NCI-H510A (cell line): Measurements from ENCODE around the gene AMOTL1.

ENCODE experiments used
- DNase-seq: peaks from one replicate; lab custom pipeline; 2025; lab: John Stamatoyannopoulos, UW

Gene AMOTL1

DNA sequence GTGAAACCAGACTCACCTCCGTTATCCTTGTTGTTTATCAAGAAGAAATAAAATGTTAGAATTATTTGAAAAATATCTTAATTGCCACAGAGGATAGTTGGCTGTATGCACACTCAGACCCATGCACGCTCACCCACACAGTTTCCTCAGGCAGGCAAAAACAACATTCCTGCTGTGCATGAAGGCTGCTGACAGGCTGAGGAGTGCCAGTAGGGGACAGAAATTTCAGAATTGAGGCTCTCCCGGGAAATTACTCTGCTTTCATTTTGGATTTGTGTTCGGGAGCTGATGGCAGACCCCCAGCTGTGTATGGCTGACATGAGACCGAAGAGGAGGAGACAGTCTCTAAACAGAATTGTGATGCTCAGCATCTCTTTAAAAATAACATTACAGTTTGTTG lies 87.5 kb downstream of the AMOTL1 start:
- DNase-seq, result no peak

DNA sequence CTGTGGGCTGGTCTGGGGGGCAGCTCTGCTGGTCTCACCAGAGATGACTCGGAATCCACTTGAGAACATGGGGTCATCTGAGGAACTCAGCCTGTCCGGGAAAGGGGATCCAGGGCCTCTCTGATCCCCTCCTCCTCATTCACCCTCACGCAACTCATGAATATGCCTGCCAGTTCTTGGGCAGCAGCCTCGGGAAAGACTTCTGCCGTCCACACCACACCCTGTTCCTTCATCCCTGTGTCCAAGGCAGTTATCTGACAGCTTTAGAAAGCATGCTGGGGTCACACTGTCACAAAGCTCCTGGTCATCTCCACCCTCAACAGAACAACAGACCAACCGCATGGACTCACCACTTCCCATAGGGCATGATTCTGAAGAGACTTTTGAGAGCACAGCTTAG lies 88.3 kb downstream of the AMOTL1 start:
- no peak for DNase-seq

DNA sequence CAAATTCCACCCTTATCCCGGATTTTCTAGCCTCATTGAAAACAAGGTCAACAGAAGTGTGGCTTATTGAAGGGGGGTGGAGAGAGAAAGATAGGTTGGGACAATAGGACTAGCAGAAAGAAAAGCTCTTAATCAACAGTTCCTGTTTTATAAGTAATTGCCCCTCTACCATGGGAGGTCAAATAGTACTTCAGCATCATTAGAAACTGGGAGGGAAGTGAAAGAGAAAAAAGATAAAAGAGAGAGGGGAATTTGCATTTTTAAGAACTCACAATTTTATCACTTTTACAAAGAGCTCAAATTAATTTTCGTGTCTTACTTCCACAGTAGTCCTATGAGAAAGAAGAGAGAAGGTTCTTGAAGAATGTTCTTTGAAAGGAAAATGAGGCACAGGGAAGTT lies 89.2 kb downstream of the AMOTL1 start:
- no peak for DNase-seq

DNA sequence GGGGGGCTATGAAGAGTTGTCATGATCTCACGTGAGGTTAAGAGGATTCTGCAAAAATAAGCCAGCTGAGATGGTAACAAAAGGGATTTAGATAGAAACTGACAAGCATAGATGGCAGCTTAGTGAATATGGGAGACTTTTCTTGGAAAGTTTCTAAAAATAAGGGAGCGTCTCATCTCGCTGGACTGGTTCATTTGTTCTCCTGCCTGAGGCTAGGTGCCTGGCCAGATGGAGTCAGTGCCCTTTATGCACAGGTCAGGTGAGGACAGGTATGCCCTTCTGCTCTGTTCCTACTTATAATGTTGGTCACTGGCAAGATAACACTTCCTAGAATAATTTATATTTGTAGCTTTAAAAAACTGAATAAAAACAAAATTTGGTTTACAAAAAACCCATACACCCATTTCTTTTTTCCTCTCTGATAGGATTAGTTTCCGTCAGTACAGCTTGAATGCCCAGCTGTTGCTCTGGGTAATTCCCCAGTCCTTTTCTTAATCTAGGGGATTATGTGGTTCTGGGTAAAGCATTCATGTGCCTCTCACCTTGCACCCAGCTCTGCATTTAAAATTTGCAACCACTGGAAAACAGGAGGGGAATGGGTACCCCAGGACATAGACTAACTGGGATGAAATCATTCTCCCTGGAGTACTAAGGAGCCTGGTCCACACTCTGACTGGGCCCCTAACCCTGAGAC lies 90.0 kb downstream of the AMOTL1 start:
- no peak for DNase-seq

DNA sequence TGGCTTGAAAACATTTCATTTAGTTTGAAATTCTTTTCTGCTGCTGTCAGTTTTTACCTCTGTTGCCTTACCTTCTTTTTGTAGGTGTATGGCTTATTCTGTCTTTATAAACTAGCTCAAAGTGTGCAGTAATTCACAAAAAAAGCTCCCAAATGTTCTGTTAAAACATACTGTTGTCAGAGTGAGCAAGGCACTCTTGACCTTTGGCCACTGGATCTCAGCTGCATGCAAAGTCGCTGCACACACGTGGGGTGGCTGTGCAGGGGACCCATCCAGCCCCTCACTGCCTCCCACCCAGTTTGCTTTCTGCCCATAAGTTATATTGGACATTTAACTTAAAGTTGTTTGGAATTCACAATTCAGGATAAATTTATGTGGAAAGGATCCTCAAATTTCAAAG lies 92.2 kb downstream of the AMOTL1 start:
- DNase-seq, result no peak

DNA sequence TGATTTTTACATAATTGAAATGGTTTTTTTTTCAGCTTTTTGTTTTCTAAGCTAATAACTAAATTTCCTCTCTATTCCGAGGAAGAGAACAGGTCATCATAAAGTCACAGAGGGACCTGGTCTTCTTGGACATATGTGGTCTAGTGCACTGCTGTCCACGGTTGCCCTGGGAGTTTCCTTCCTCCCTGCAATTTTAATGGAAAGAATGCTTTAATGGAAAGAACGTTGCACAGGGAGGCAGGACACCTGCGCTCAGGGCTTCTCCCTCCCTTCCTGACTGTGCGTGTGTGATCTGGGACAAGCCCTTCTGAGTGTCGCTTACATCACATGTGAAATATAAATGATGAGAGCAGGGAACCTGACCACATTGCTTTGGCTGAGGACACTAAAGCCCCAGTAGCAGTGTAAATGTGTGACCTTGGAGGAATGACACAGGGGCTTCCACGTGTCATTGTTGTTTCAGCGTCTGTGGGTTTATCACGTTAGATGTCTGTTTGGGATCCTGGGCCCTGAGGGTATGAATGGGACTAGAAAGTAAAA lies 93.2 kb downstream of the AMOTL1 start:
- DNase-seq, result no peak

DNA sequence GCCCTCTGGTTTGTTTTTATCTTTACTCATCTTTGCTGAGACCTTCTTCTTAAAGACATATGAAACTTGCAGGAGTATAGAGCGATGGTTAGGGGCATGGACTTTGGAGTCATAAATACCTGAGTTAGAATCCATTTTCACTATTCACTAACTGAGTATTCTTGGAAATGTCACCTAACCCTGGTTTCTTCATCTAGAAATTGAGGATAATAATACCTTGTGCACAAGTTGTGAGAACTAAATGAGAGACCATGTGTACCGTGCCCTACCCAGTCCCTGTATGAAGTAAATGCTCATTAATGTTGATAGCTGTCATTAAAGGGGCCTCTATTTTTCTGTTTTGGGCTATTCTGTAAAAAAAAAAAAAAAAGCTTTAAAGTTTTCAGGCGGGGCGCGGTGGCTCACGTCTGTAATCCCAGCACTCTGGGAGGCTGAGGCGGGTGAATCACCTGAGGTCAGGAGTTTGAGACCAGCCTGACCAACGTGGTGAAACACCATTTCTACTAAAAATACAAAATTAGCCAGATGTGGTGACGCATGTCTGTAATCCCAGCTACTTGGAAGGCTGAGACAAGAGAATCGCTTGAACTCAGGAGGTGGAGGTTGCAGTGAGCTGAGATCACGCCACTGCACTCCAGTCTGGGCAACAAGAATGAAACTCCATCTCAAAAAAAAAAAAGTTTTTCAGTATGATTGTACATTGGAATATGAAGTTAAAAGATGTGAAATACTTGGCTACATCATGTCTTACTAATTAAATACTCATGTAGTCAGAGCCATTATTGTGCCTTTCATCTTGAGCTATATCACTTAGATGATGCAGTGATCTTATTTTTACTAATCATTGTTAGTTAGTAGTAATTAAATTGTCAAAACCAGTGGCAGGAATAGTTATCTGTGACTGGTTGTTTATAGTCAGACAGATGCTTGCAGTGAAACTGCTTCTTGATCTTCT lies 95.0 kb downstream of the AMOTL1 start:
- DNase-seq, result no peak

DNA sequence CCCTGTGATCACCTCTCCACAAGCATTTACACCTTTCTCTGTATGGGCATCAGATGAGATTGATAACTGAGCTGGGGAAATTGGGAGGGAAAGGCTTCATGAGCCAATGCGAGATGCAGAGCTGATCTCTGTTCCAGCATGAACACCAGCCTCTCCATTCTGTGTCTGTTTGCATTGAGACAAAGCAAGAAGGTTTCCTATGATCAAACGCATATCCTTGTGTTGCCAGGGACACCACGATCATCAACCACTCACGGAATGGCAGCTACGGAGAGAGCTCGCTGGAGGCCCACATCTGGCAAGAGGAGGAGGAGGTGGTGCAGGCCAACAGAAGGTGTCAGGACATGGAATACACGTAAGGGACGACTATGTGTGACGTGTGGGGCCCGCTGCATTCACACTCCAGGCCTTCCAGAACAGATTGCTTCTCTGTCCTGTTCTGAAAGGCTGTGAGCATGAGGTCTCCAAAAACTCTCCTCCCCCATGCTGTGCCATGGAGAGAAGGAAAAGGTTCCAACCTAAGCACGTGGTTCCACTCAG lies 96.4 kb downstream of the AMOTL1 start:
- no peak for DNase-seq

DNA sequence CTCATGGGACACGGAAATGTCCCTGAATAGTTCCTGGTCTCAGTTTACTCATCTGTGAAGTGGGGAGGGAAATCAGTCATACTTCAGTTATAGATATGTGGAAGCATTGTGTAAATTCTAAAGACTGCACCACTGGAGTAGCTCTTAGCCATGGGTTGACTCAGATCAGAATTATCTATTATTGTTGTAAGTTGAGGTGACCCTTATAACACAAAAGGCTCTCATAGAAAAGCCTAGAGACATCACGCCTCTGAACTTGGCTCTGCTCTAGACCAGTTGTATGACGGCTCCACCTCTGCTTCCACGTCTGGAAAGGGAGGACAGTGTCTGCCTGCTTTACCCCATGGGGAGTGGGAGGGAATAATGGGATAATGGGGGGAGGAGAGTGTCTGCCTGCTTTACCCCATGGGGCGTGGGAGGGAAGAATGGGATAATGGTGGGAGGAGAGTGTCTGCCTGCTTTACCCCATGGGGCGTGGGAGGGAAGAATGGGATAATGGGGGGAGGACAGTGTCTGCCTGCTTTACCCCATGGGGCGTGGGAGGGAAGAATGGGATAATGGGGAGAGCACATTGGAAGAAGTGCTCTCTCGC lies 98.2 kb downstream of the AMOTL1 start:
- no peak for DNase-seq

DNA sequence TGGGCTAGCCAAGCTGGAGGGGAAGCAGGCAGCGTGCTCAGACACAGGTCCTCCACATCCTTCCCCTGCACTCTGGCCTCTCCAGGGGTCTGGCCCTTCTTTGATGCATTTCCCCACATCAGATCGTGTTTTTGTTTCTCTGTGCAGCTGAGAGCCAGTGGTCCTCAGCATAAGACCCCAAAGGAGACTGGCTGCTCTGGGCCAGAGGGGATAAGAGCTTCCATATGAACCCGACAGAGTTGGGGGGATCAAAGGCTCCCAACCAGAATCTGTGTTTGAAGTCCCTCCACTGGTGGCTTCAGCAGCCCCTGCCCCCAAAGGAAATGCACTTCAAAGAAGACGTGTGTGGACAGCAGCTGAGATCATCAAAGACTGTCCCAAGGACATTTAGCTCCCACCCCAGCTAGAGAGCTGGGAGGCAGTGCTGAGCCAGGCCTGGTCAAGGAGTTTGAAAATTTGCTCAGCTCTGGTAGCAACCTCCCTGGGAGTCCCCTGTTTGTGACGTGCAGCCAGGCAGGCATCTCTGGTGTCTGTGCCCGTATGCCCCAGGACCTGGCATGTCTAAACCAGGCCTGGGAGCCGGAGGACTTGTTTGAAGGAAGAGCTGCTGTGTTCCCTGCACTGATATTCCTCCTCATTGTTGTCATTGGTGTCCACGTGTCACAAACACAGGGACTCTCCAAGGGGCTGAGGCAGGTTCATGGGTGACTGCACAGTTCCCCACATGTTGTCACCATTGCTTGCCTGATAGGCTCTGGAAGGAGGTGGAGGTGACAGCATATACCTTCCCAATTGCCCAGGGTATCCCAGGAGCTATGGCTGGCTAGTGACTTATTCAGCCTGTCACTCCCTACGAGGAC lies 99.0 kb downstream of the AMOTL1 start:
- DNase-seq, result no peak

DNA sequence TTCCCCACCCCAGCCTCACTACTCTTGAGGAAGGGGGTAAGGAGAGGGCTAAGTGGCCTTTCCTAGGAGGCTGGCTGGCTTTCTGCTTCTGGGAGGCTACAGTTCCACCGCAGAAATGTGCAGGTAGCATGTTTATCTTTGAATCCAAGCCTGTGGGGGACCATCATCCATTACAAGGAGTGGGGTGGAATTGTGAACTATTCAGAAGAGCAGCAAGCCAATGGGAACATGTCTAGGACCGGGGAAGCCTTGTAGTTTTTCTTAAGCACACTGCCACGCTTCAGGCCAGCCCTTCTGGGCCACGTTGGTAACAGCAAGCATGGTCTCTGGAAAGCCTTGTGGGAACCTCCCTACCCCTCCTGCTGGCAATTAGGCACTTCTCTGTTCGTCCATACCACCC lies 100.3 kb downstream of the AMOTL1 start:
- DNase-seq, result no peak

DNA sequence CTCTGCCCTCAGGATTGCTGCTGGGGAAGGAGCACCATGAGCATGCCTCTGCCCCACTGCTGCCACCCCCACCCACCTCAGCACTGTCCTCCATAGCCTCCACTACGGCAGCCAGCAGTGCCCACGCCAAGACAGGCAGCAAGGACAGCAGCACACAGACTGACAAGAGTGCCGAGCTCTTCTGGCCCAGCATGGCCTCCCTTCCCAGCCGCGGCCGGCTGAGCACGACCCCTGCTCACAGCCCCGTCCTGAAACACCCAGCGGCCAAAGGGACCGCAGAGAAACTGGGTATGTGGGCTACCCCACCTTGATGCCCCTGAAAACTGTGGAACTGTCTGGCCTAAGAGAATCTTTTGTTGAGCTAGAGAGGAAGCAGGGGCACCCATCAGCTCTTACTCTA lies 101.0 kb downstream of the AMOTL1 start:
- no peak for DNase-seq

DNA sequence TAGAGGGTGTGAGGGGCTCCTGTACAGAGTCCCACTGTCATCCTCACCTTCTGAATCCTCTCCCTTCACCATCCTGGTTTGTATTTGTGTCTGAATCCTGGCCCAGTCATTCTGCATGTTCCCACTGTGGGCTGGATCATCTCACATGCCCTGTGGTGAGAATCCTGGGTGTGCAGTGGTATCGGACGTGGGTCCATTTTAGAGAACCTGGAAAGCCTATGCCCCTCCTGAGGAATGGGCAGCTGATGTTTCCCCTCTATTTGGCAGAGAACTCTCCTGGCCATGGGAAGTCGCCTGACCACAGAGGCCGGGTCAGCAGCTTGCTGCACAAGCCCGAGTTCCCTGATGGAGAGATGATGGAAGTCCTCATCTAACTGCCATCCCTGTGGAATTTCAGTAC lies 102.3 kb downstream of the AMOTL1 start:
- no peak for DNase-seq

DNA sequence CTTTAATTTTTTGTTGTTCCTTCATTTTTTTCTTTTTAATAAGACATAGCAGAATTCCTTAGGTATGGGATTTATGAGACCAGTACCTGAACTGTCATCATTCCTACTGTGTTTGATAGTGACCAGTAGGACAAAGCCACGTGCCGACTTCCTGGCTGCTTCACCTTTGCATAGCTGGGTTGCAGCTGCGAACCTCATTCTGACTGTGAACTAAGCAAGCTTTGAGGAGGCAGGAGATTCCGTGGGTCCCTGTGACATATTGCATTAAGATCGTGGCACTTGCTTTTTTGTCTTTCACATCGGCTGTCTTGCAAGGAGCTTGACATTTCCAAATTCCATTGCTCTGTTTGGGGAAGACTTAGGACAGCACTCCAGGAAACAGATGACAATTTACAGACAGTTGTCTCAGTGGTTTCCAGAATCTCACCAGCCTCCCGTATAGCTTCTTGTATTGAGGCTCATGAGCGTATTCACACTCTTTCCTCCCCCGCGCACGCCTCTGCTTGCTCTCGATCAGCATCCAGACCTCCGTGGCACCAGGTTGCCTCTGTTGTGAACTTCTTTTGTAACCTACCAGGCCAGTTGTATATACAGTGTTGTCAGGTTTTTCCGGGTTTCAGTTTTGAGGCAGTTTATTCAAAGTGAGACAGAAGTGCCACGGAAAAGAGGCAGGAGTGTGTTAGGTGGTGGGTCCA lies 103.5 kb downstream of the AMOTL1 start:
- no peak for DNase-seq

DNA sequence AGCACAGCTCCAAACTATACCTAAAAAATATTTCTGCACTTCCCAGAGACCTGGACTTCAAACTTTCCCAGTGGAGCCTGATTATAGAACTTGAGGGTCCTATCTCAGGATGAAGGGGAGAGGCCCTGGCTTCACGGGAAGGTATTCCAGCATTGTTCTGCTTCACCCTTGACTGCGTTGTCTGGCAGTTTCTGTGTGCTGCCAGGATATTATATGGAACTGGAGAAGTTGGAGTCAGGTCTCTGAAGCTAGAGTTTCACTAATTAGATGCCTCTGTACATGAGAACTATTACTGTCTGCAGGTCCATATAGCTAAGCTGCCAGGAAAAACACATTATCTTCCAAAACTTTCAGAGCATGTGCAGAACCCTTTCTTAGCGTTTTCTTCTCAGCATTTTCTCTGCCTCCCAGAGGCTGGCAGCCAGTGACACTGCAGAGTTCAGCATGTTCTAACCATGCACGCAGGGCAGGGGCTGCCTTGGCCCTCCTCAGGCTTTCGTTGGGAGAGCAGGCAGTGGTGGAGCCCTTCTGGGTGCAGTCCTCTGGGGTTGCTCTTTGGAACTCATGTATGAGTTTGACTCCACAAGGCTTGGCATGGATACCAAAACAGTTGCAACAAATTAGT lies 105.9 kb downstream of the AMOTL1 start:
- no peak for DNase-seq

DNA sequence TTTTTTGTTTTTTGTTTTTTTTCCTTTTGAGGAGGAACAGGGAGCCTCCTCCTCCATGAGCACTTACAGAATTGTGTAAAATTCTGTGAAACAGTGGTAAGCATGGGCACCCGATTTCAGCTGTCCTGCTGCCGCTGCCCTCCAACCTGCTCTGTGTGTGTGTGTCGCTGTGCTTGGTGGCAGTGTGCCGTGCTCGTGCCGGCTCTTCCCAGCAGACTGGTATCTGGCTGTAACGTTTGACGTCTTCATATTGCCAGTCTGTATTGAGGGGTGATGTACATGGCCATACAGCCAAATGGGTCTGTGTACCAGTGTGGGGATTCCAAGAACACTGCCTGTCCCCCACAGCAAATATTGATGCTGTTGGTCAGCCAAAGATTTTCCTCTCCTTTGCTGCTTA lies 108.1 kb downstream of the AMOTL1 start:
- DNase-seq, result no peak

DNA sequence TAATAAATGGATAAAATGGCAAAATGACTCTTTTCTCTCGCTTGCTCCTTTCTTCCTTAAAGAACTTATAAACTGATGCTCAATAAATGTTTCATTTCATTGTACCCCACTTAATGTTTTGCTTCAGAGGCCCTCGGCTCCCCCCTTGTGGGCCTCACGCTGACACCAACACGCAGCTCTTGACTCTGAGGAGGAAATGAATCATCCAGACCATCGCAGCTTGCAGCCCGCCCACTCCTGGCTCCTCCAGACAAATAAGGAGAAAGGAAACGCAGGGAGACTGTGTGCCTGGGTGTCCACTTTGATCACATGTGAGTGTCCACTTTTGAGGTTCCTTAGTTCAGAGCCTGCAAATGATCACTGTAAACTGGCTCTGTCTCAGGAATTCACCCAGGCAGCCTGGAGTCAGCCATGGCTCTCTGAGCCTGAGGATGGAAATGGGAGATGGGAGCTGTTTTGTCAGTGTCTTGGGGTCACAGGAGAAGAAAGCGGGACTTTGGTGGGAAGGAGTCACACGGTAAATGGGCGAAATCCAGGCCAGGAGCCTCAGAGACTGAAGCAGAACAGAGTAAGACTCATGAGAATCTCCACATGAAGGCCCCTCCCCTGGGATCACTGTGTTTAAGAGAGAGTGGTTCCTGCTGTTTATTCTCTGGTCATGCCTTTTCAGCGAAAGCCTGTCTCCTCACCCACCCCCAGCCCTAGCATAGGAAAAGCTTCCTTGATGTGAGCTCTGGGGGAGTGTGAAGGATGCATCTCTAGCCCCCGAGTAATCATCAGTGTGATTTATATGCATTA lies 108.7 kb downstream of the AMOTL1 start:
- no peak for DNase-seq

DNA sequence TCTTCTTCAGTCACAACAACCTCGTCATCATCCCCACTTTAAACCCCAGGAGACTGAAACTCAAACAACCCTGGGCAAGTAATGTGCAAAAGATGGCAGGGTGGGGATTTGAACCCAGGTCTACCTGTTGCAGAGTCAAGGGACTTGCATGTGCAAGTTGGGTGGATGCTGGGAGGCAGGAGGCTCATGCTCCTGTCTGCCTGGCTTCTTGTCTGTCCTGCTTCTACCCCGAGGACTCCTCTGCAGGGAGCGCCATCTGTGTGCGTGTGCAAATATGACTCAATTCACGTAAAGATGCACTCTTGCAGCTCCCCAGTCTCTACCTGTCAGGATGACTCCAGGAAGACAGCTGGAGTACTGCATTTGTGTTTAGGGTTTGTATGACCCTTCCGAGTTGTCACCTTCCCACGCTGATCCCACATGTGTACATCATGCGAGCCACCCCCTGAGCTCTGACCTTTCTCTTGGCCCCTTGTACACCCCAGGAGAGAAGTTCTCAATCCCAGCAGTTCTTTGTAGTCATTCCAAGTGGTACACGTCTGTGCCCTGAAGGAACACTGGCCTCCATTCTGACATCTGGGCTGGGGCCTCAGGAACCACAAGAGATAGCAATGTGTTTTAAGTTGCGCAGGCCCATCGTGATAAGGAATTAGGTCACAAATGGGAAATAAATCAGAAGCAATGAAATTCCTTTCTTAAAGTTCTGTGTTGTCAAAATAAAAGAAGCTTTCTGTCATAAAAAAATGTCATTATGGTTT lies 109.5 kb downstream of the AMOTL1 start:
- no peak for DNase-seq

DNA sequence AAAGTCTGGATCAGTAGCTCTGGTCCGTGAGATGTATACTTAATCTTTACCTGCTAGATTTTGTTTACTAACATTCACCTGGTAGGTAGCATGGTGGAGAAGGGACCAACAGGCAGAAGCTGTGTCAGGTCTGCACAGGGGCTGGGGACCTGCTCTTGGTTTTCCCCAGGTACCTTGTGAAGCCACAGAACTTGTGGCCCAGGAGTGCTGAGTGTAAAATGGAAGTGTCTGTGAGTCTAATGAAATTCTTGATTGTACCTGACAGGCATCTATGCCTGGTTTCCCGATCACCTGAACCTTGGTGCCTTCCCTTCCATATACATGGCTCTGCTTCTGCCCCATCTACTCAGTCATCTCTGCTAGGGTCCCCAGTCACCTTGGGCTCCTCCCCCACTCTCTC lies 110.8 kb downstream of the AMOTL1 start:
- no peak for DNase-seq
